HG03558 (cell line): ENCODE measurements around the gene MAST4.

ENCODE experiments used
- ATAC-seq: cut with Tn5 transposase; IDR thresholded peaks from one replicate; pipeline ENCODE4 v1.9.1; 2021; ENCODE audit warnings: moderate number of reproducible peaks; ENCODE audit not compliant: unreplicated experiment; ENCODE audit errors: extremely low read depth

MAST4 gene

GRCh38 chr5:66595756-66596635 is at the start of gene MAST4:
TSS of gene MAST4 (plus strand) at chr5:66596393. CDS start at chr5:66596656, 263 bp downstream.
- ATAC-seq = peak; percentile 98

GRCh38 chr5:66546541-66546940 is 49.7 kb upstream of the MAST4 start:
- no peak for ATAC-seq

GRCh38 chr5:66551338-66551737 is 44.9 kb upstream of the MAST4 start:
- no peak for ATAC-seq

- ATAC-seq = no peak
Observed at GRCh38 chr5:66551945-66552344, 44.2 kb upstream of the MAST4 start.

GRCh38 chr5:66553368-66553912 is 42.8 kb upstream of the MAST4 start:
- ATAC-seq = no peak

GRCh38 chr5:66553916-66554575 is 42.1 kb upstream of the MAST4 start:
- peak; percentile 91 for ATAC-seq

GRCh38 chr5:66554884-66555283 is 41.3 kb upstream of the MAST4 start:
- ATAC-seq = no peak

- ATAC-seq = peak; percentile 32
Observed at GRCh38 chr5:66558560-66558959, 37.6 kb upstream of the MAST4 start.

- ATAC-seq = no peak
Observed at GRCh38 chr5:66560371-66560770, 35.8 kb upstream of the MAST4 start.

GRCh38 chr5:66561256-66561990 is 34.8 kb upstream of the MAST4 start:
- ATAC-seq = no peak

- no peak for ATAC-seq
Observed at GRCh38 chr5:66565878-66566277, 30.3 kb upstream of the MAST4 start.

GRCh38 chr5:66567474-66567873 is 28.7 kb upstream of the MAST4 start:
- no peak for ATAC-seq

- no peak for ATAC-seq
Observed at GRCh38 chr5:66570201-66570600, 26.0 kb upstream of the MAST4 start.

GRCh38 chr5:66573733-66574132 is 22.5 kb upstream of the MAST4 start:
- ATAC-seq = no peak

GRCh38 chr5:66582499-66583165 is 13.6 kb upstream of the MAST4 start:
- no peak for ATAC-seq

- no peak for ATAC-seq
Observed at GRCh38 chr5:66585291-66585690, 10.9 kb upstream of the MAST4 start.

GRCh38 chr5:66587771-66588170 is 8.4 kb upstream of the MAST4 start:
- no peak for ATAC-seq

- no peak for ATAC-seq
Observed at GRCh38 chr5:66596636-66597182, 516 bp downstream of the MAST4 start.

- ATAC-seq = no peak
Observed at GRCh38 chr5:66597183-66597757, 1.1 kb downstream of the MAST4 start.
